ENCODE results near the gene TTI1. TPM values are rescaled to one million over a fixed set of nuclear protein-coding genes. Genes with fewer than 3 reads are reported as not detected.

TTI1 gene
- total RNA-seq, 1 donor from 2014 or later: 11.9 TPM

DNA sequence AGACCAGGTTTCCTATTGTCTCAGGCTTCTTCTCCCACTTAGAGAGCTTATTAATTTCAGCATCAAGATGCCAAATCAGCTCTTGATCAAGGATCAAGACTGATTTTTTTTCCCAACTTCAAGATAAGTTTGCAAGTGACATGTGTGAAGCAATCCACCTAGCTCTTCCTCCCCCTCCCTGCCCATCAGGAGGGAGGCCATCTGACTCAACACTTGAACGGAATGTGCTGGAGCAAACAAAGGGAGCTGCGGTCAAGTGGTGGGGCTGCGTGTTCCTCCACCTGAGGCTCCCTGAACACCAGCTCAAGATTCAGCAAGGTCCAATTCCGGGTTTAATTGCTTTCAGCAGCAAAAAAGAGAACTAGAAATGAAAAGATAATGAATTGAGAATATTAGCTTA lies 38.7 kb downstream of the TTI1 start:
- intact Hi-C loops (cut with DNase I): loop anchor here (10.0 kb wide), 2 partner anchors 240 to 430 kb away; no protein-coding TSS in a partner anchor
- ATAC-seq (ENCODE audit: poor library complexity) (no peak), DNase-seq (no peak)

GRCh38 chr20:37992802-37993409 lies 40.4 kb downstream of the TTI1 start:
- DNase-seq (peak; percentile 50), ATAC-seq (ENCODE audit: poor library complexity) (peak; percentile 69)
- intact Hi-C loops (cut with DNase I): loop anchor here (10.0 kb wide), 2 partner anchors 238 to 428 kb away; no protein-coding TSS in a partner anchor

- no peak for ATAC-seq (ENCODE audit: poor library complexity)
- DNase-seq: no peak
- intact Hi-C loops (cut with DNase I): loop anchor here (10.0 kb wide), 2 partner anchors 237 to 427 kb away; no protein-coding TSS in a partner anchor
These were observed 41.3 kb downstream of the TTI1 start for GRCh38 chr20:37991908-37992307.

DNA sequence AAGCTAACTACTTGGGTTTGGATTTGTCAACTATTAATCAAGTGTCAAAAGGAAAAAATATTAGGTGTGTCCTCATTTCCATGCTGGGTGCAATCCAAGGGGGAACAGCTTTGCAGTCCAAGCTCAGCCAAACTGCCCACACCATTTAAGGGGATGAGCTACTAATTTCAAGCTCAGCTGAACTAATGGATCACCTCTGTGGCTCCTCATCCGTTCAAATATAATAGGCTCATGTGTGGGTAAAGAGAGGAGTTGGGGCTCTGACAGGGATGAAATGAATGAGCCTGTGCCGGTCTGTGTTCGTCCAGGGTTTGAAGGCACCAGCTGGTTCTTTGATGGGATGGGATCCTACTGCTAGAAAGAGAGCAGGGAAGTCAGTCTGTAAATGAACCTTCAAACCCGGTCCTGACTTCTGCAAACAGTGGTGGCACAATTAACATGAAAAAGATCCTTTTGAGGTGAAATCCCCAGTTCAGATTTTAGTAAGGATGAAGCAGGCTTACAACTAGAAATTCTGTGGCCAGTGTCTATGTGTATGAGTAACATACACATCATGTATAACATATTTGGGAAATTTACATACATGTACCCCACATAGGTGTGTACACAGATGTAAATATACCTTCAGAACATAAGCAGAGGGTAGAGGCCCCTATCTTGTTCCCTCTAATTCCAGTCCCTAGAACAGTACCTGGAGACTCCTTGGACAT lies 41.9 kb downstream of the TTI1 start:
- DNase-seq (no peak), ATAC-seq (ENCODE audit: poor library complexity) (no peak)
- intact Hi-C loops (cut with DNase I): loop anchor here (10.0 kb wide), 2 partner anchors 237 to 427 kb away; no protein-coding TSS in a partner anchor

GRCh38 chr20:37990571-37991151 lies 42.6 kb downstream of the TTI1 start:
- ATAC-seq (ENCODE audit: poor library complexity) (peak; percentile 64), DNase-seq (peak; percentile 75)
- intact Hi-C loops (cut with DNase I): loop anchor here (10.0 kb wide), 2 partner anchors 236 to 426 kb away; no protein-coding TSS in a partner anchor

GRCh38 chr20:37989601-37990295 lies 43.5 kb downstream of the TTI1 start:
- DNase-seq (peak; percentile 56), ATAC-seq (ENCODE audit: poor library complexity) (peak; percentile 21)
- intact Hi-C loops (cut with DNase I): loop anchor here (10.0 kb wide), 2 partner anchors 235 to 425 kb away; no protein-coding TSS in a partner anchor

- ATAC-seq (ENCODE audit: poor library complexity): no peak
- intact Hi-C loops (cut with DNase I): no loop called here
- DNase-seq: no peak
These were observed 44.8 kb downstream of the TTI1 start for GRCh38 chr20:37988306-37988954.

DNA sequence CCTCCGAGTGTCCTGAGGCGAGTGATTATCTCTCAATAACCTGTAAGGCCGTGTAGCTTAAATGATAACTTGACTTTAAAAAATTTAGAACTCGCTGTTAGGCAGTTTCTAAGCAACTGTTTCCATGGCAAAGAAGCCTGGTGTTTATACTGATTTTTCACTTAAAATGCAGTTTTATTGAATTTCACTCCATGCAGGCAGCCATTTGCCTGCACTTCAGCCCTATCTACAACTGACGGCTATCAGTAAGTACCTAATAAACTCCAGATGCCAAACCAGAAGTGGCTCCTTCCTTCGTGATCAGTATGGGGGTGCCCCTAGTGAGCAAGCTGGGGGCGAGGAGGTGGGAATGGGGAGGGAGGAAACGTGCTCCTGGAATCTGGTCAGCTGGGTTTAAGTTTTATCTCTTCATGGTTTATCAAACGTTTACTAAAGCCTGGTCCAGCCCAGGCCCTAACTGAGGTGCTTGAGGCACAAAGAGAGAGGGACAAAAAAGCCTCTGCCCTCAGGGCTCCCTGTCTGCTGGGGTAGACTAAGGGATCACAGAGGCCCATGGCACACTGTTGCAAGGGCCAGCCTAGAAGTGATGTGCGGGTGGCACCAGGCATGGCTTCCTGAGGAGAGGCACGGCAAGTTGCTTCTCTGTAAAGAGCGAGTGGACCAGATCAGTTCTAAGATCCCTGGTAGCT lies 45.5 kb downstream of the TTI1 start:
- intact Hi-C loops (cut with DNase I): no loop called here

GRCh38 chr20:37986873-37987601 lies 46.2 kb downstream of the TTI1 start:
- intact Hi-C loops (cut with DNase I): no loop called here
- peak; percentile 86 for DNase-seq
- ATAC-seq (ENCODE audit: poor library complexity): peak; percentile 69

More for the DNA sequence above, 45.5 kb downstream of the TTI1 start:
- DNase-seq (no peak), ATAC-seq (ENCODE audit: poor library complexity) (no peak)

- ATAC-seq (ENCODE audit: poor library complexity): peak; percentile 23
- no peak for DNase-seq
- intact Hi-C loops (cut with DNase I): no loop called here
These were observed 47.0 kb downstream of the TTI1 start for GRCh38 chr20:37986044-37986858.

DNA sequence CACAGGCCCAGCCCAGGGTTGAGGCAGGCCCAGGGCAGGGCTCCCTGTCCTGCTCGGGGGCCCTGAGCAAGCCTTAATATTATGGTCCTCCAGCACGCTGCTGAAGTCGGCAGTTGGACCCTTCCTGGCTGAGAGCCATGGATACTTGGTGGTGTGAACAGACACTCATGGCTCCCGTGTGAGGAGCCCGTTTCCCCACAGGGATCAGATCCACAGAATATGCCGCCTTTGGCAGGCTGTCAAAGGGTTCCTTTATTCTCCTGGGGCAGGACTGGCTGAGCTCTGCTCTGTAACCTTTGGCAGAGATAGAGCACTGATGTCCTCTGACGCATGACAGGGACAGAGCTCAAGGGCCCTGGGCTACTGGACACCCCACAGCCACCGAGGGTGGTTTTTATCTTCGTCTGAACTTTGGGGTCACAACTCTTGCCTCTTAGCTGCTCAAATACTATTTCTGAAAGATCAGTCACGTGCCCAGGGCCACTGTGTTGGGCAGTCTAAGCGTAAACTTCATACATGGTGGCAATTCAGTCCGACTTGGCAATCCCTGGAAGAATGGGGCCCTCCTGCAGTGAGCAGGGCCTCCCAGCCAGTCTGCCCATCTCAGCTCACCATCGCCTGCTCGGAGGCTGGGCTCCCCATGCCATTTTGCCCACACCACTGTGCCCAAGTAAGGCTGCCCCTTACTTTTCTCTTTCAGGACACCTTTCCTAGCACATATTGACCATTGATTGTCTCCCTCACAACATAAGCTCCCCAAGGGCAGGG lies 49.1 kb downstream of the TTI1 start:
- intact Hi-C loops (cut with DNase I): loop anchor here (5.0 kb wide), 1 partner anchor 82 kb away; the partner anchor contains the start of gene VSTM2L
- ATAC-seq (ENCODE audit: poor library complexity): peak; percentile 51
- peak; percentile 63 for DNase-seq

GRCh38 chr20:37983286-37983685 lies 50.0 kb downstream of the TTI1 start:
- intact Hi-C loops (cut with DNase I): loop anchor here (5.0 kb wide), 1 partner anchor 81 kb away; the partner anchor contains the start of gene VSTM2L
- ATAC-seq (ENCODE audit: poor library complexity): no peak
- no peak for DNase-seq

- DNase-seq (no peak), ATAC-seq (ENCODE audit: poor library complexity) (no peak)
- intact Hi-C loops (cut with DNase I): loop anchor here (5.0 kb wide), 1 partner anchor 79 kb away; the partner anchor contains the start of gene VSTM2L
These were observed 51.7 kb downstream of the TTI1 start for GRCh38 chr20:37981568-37981967.

DNA sequence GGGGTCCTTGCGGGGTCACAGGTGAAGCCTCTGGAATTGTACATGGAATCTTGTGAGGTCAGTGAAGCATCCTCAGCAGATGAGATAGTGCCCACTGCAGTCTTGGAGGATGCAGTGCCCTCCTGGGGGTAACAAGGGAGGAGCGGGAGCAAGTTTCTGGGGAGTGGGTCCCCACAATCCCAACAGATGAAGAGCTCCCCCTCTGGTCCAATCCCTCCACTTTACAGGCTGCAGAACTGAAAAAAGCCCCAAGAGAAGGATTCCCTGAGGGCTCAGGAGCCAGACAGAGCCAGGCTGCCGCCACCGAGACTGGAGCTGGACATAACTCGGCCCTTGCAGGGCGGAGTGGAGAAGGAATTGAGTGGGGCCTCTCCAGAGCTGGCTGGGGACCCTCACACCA lies 52.4 kb downstream of the TTI1 start:
- ATAC-seq (ENCODE audit: poor library complexity) (no peak), DNase-seq (no peak)
- intact Hi-C loops (cut with DNase I): loop anchor here (5.0 kb wide), 1 partner anchor 79 kb away; the partner anchor contains the start of gene VSTM2L

DNA sequence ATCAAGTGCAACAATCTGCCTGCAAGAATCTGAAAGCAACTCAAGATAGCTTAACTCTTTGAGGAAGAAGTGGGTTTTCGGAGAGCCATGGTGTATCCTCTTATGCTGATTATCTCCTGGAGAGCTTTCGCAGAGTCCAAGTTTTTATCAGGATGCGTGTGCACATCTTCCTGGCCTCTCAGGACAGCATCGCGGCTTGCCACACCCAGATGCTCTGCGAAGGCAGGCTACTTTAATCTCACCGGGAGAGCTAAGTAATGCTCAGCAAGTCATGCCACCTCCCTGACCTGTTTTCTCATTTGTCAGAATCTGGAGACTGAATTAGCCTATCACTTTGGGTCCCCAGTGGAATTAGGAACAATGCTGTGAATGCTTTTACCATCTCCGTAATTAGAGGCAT lies 52.9 kb downstream of the TTI1 start:
- ATAC-seq (ENCODE audit: poor library complexity) (no peak), DNase-seq (no peak)
- intact Hi-C loops (cut with DNase I): loop anchor here (5.0 kb wide), 1 partner anchor 78 kb away; the partner anchor contains the start of gene VSTM2L

Measured in Right ventricle myocardium superior (tissue), 1 donor.